ENCODE data around the gene UTP25. TPM values are rescaled to one million over a fixed set of nuclear protein-coding genes. Genes with fewer than 3 reads are reported as not detected.
A peak's percentile ranks its signal among the peaks of the same experiment; 100 is the strongest.

The UTP25 gene
- total and polyA plus RNA-seq, 2 donors (not counting 3 experiments of a cell fraction or from before 2014, with no cell fraction given), result 6.6 to 11.7 TPM

DNA sequence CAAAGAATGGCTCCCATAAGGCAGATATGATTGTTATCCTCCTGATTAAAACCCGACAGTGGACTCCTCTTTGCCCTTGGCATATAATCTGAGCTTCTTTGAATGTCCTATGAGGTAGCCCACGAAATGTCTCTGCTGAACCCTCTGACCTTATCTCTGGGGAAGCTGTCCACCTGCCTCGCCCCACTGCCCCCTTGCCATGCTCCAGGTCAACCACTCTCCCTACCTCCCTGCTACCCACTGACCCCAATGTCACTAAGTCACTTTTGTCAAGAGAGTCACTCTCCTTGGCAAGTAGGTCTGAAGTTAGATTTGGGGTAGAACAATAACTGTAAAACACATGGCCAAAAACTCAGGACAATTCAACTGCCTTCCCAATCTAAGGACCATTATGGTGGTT lies 54.5 kb downstream of the UTP25 start:
- BruUV-seq (replicated peaks), result no TSS peak

DNA sequence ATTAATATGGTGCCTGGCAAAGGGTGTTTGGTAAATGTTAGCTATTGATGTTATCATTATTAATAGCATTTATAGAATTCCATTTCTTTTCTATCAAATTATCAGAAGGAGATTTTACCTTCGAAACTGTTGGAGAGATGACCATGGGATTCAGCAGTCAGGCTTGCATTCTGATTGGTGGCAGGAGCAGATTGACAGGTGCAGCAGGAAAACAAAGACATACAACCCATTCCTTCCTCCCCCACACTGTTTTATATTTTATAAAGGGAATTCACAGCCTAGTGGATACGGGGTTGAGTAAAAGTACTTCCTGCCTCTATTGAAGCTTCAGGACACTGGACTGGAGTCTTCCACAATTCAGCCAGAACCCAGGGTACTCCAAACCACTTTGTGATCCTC lies 55.2 kb downstream of the UTP25 start:
- Histone ChIP-seq H3K9me1 (replicated peaks; ENCODE audit: control insufficient read depth, extremely low read depth, insufficient read depth, low read length) (no peaks in the 10 kb centered on the region), H3K27ac (ENCODE audit: insufficient read depth, low read depth, low read length) (peak overlapping the region; percentile 71), H3K4me2 (ENCODE audit: insufficient read depth, low read length) (no peak overlapping the region), H3K4me1 (ENCODE audit: control insufficient read depth, extremely low read depth, insufficient read depth, low read length) (peaks cover 21% of the 10 kb centered on the region), H3K36me3 (ENCODE audit: control insufficient read depth in 2 of 2, extremely low read depth in 1 of 2, insufficient read depth in 2 of 2, low read length in 2 of 2) (no peaks in the 10 kb centered on the region), H2AFZ (ENCODE audit: low read depth, low read length) (no peak overlapping the region), H3K9me3 (replicated peaks; ENCODE audit: control insufficient read depth, insufficient read depth, low read length) (no peaks in the 10 kb centered on the region), H3K4me3 (replicated peaks in 1 of 3; ENCODE audit: insufficient read depth in 1 of 3, low read depth in 1 of 3, low read length in 3 of 3) (no peak overlapping the region), H3K79me2 (ENCODE audit: control insufficient read depth, insufficient read depth, low read length) (no peaks in the 10 kb centered on the region), H3K27me3 (ENCODE audit: control insufficient read depth in 2 of 2, insufficient read depth in 2 of 2, low read length in 2 of 2) (peaks cover 3 to 10% of the 10 kb centered on the region in 2 experiments), H3K9ac (replicated peaks; ENCODE audit: extremely low read depth, insufficient read depth, low read length) (no peak overlapping the region), H4K20me1 (replicated peaks; ENCODE audit: control insufficient read depth, extremely low read depth, insufficient read depth, low read length) (no peaks in the 10 kb centered on the region)
- dilution Hi-C loops (cut with MboI; ENCODE audit: extremely low pct_ligation_motif_present, low sequenced_read_pairs) (no loop called here), intact Hi-C loops (cut with micrococcal nuclease) (loop anchor here (5.0 kb wide), 1 partner anchor 54 kb away; the partner anchor contains the start of gene SYT14)
- ChIA-PET POLR2A (no interaction called here), CTCF (interaction anchor here (0.6 to 1.5 kb wide), 3 partner anchors 9 to 17 kb away, joined by 3 to 7 read pairs (median 3); no protein-coding TSS in a partner anchor)
- BruUV-seq (replicated peaks), result no TSS peak
- DNase-seq (ENCODE audit: low read depth, low spot score) (no peak), FAIRE-seq (no peak)
- TF ChIP-seq MYC (IDR thresholded peaks at IDR 0.05; ENCODE audit: low read depth, low read length) (no peak), POLR2A (IDR thresholded peaks at IDR 0.05; ENCODE audit: low read depth, low read length) (no peak), POLR2AphosphoS5 (IDR thresholded peaks at IDR 0.05; ENCODE audit: insufficient read depth, low read depth, low read length) (no peak), EZH2 (IDR thresholded peaks at IDR 0.05; ENCODE audit: borderline replicate concordance, low read depth, low read length, severe bottlenecking) (no peak), JUN (IDR thresholded peaks at IDR 0.05; ENCODE audit: borderline replicate concordance, insufficient read depth, insufficient read length, low read depth) (no peak), FOS (IDR thresholded peaks at IDR 0.05; ENCODE audit: borderline replicate concordance, insufficient read depth, low read length) (no peak), GATA2 (IDR thresholded peaks at IDR 0.05; ENCODE audit: insufficient read depth, insufficient read length, low read depth, low read length) (no peak)
- TF ChIP-seq, protein P1, sequence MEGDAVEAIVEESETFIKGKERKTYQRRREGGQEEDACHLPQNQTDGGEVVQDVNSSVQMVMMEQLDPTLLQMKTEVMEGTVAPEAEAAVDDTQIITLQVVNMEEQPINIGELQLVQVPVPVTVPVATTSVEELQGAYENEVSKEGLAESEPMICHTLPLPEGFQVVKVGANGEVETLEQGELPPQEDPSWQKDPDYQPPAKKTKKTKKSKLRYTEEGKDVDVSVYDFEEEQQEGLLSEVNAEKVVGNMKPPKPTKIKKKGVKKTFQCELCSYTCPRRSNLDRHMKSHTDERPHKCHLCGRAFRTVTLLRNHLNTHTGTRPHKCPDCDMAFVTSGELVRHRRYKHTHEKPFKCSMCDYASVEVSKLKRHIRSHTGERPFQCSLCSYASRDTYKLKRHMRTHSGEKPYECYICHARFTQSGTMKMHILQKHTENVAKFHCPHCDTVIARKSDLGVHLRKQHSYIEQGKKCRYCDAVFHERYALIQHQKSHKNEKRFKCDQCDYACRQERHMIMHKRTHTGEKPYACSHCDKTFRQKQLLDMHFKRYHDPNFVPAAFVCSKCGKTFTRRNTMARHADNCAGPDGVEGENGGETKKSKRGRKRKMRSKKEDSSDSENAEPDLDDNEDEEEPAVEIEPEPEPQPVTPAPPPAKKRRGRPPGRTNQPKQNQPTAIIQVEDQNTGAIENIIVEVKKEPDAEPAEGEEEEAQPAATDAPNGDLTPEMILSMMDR (IDR thresholded peaks at IDR 0.05; ENCODE audit: extremely low read depth in 1 of 2, insufficient read depth in 1 of 2, low read depth in 1 of 2, low read length in 2 of 2), result no peak
- TF ChIP-seq, protein P2, sequence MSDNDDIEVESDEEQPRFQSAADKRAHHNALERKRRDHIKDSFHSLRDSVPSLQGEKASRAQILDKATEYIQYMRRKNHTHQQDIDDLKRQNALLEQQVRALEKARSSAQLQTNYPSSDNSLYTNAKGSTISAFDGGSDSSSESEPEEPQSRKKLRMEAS (IDR thresholded peaks at IDR 0.05; ENCODE audit: insufficient read depth, insufficient read length), result no peak

More for the DNA sequence above, 54.5 kb downstream of the UTP25 start:
- H3K79me2 ChIP-seq (ENCODE audit: control insufficient read depth, insufficient read depth, low read length), result no peaks in the 10 kb centered on the region
- no peaks in the 10 kb centered on the region for H3K9me3 ChIP-seq (replicated peaks; ENCODE audit: control insufficient read depth, insufficient read depth, low read length)
- H3K9ac ChIP-seq (replicated peaks; ENCODE audit: extremely low read depth, insufficient read depth, low read length), result no peak overlapping the region
- no peak overlapping the region for H3K4me2 ChIP-seq (ENCODE audit: insufficient read depth, low read length)
- H4K20me1 ChIP-seq (replicated peaks; ENCODE audit: control insufficient read depth, extremely low read depth, insufficient read depth, low read length), result no peaks in the 10 kb centered on the region
- FAIRE-seq, result no peak
- no peak overlapping the region for H2AFZ ChIP-seq (ENCODE audit: low read depth, low read length)
- no peaks in the 10 kb centered on the region for H3K36me3 ChIP-seq (ENCODE audit: control insufficient read depth in 2 of 2, extremely low read depth in 1 of 2, insufficient read depth in 2 of 2, low read length in 2 of 2)
- peaks cover 3 to 10% of the 10 kb centered on the region in 2 experiments for H3K27me3 ChIP-seq (ENCODE audit: control insufficient read depth in 2 of 2, insufficient read depth in 2 of 2, low read length in 2 of 2)
- intact Hi-C loops (cut with micrococcal nuclease), result loop anchor here (5.0 kb wide), 1 partner anchor 55 kb away; the partner anchor contains the start of gene SYT14
- dilution Hi-C loops (cut with MboI; ENCODE audit: extremely low pct_ligation_motif_present, low sequenced_read_pairs), result no loop called here
- ChIA-PET POLR2A (no interaction called here), CTCF (interaction anchor here (0.9 to 1.5 kb wide), 2 partner anchors 9 to 18 kb away, joined by 3 to 7 read pairs; no protein-coding TSS in a partner anchor)
- peaks cover 24% of the 10 kb centered on the region for H3K4me1 ChIP-seq (ENCODE audit: control insufficient read depth, extremely low read depth, insufficient read depth, low read length)
- no peak overlapping the region for H3K4me3 ChIP-seq (replicated peaks in 1 of 3; ENCODE audit: insufficient read depth in 1 of 3, low read depth in 1 of 3, low read length in 3 of 3)
- DNase-seq (ENCODE audit: low read depth, low spot score), result no peak
- no peak overlapping the region for H3K27ac ChIP-seq (ENCODE audit: insufficient read depth, low read depth, low read length)
- H3K9me1 ChIP-seq (replicated peaks; ENCODE audit: control insufficient read depth, extremely low read depth, insufficient read depth, low read length), result no peaks in the 10 kb centered on the region
- TF ChIP-seq FOS (IDR thresholded peaks at IDR 0.05; ENCODE audit: borderline replicate concordance, insufficient read depth, low read length) (no peak), EZH2 (IDR thresholded peaks at IDR 0.05; ENCODE audit: borderline replicate concordance, low read depth, low read length, severe bottlenecking) (no peak)
- TF ChIP-seq, protein P2 (IDR thresholded peaks at IDR 0.05; ENCODE audit: insufficient read depth, insufficient read length), result no peak

Measured in endothelial cell of umbilical vein (primary cell).